Measurements from ENCODE around the gene PTPRF. TPM values are rescaled to one million over a fixed set of nuclear protein-coding genes. Genes with fewer than 3 reads are reported as not detected.
A peak's percentile ranks its signal among the peaks of the same experiment; 100 is the strongest.

The PTPRF gene
- total and polyA plus RNA-seq, 4 donors: 40.0 to 160 (median 92.1) TPM

GRCh38 chr1:43565600-43566360, 35.1 kb downstream of the PTPRF start:
- Histone ChIP-seq H3K9me3 (ENCODE audit: control insufficient read depth in 4 of 4, insufficient read depth in 3 of 4, low read length in 3 of 4) (no peaks in the 10 kb centered on the region), H3K9ac (ENCODE audit: insufficient read depth in 1 of 2, low read length in 2 of 2) (no peak overlapping the region), H3K4me3 (peak overlapping the region; percentile 4), H3K27ac (ENCODE audit: low read depth in 1 of 2, low read length in 1 of 2) (no peak overlapping the region), H3K27me3 (ENCODE audit: control insufficient read depth in 3 of 3, insufficient read depth in 3 of 3, low read length in 2 of 3) (no peaks in the 10 kb centered on the region), H3K36me3 (ENCODE audit: control insufficient read depth in 4 of 4, insufficient read depth in 4 of 4, low read length in 4 of 4) (peaks cover 0 to 8% (median 0%) of the 10 kb centered on the region in 4 donors), H3K4me1 (ENCODE audit: control insufficient read depth in 5 of 5, insufficient read depth in 5 of 5, low read length in 5 of 5) (peaks cover 0 to 30% (median 21%) of the 10 kb centered on the region in 5 donors)
- peak; percentile 74 to 86 (median 79) for DNase-seq
- WGBS, 2 donors: 9 to 17% methylated on average over 61 to 62 of the region's 62 CpGs
- TF ChIP-seq CTCF (IDR thresholded peaks at IDR 0.05; ENCODE audit: control extremely low read depth, extremely low read depth): no peak
- peak; percentile 78 for ATAC-seq (ENCODE audit: insufficient read depth, low FRiP score)

- no peak overlapping the region for H3K4me3 ChIP-seq
Observed at GRCh38 chr1:43566382-43567044, 35.8 kb downstream of the PTPRF start.

GRCh38 chr1:43569175-43569574, 38.5 kb downstream of the PTPRF start:
- no peak overlapping the region for H3K9ac ChIP-seq (ENCODE audit: insufficient read depth in 1 of 2, low read length in 2 of 2)
- no peaks in the 10 kb centered on the region for H3K9me3 ChIP-seq (ENCODE audit: control insufficient read depth in 4 of 4, insufficient read depth in 3 of 4, low read length in 3 of 4)
- H3K4me3 ChIP-seq: no peak overlapping the region
- H3K27me3 ChIP-seq (ENCODE audit: control insufficient read depth in 3 of 3, insufficient read depth in 3 of 3, low read length in 2 of 3): no peaks in the 10 kb centered on the region
- H3K4me1 ChIP-seq (ENCODE audit: control insufficient read depth in 5 of 5, insufficient read depth in 5 of 5, low read length in 5 of 5): peaks cover 0 to 20% (median 13%) of the 10 kb centered on the region in 5 donors
- no peak for ATAC-seq (ENCODE audit: insufficient read depth, low FRiP score)
- 54 to 67% methylated on average over 6 of the region's 6 CpGs for WGBS, 2 donors
- no peak overlapping the region for H3K27ac ChIP-seq (ENCODE audit: low read depth in 1 of 2, low read length in 1 of 2)
- no peak for DNase-seq
- peaks cover 0 to 16% (median 1%) of the 10 kb centered on the region in 4 donors for H3K36me3 ChIP-seq (ENCODE audit: control insufficient read depth in 4 of 4, insufficient read depth in 4 of 4, low read length in 4 of 4)
- no peak for TF ChIP-seq CTCF (IDR thresholded peaks at IDR 0.05; ENCODE audit: control extremely low read depth, extremely low read depth)

More at GRCh38 chr1:43566382-43567044, 35.8 kb downstream of the PTPRF start:
- H3K9ac ChIP-seq (ENCODE audit: insufficient read depth in 1 of 2, low read length in 2 of 2): no peak overlapping the region
- H3K27ac ChIP-seq (ENCODE audit: low read depth in 1 of 2, low read length in 1 of 2): no peak overlapping the region
- ATAC-seq (ENCODE audit: insufficient read depth, low FRiP score) (no peak), DNase-seq (no peak)
- TF ChIP-seq CTCF (IDR thresholded peaks at IDR 0.05; ENCODE audit: control extremely low read depth, extremely low read depth): no peak
- peaks cover 0 to 30% (median 21%) of the 10 kb centered on the region in 5 donors for H3K4me1 ChIP-seq (ENCODE audit: control insufficient read depth in 5 of 5, insufficient read depth in 5 of 5, low read length in 5 of 5)
- peaks cover 0 to 12% (median 1%) of the 10 kb centered on the region in 4 donors for H3K36me3 ChIP-seq (ENCODE audit: control insufficient read depth in 4 of 4, insufficient read depth in 4 of 4, low read length in 4 of 4)
- H3K27me3 ChIP-seq (ENCODE audit: control insufficient read depth in 3 of 3, insufficient read depth in 3 of 3, low read length in 2 of 3): no peaks in the 10 kb centered on the region
- WGBS, 2 donors: 83 to 89% methylated on average over 16 of the region's 16 CpGs
- H3K9me3 ChIP-seq (ENCODE audit: control insufficient read depth in 4 of 4, insufficient read depth in 3 of 4, low read length in 3 of 4): no peaks in the 10 kb centered on the region
